Activated naive CD4-positive, alpha-beta T cell treated with anti-CD3 and anti-CD28 coated beads for 36 hours (primary cell): ENCODE data around the gene MEX3A. TPM values are rescaled to one million over a fixed set of nuclear protein-coding genes. Genes with fewer than 3 reads are reported as not detected.
"Not testable (repeated sequence)": the region's sequence is repeated elsewhere in the genome, so short reads cannot be mapped to it uniquely, and the experiment has no call there.

Source experiments
- CTCF ChIA-PET: fragments of 350-600 bp; sonication (Branson Sonifier 250); formaldehyde crosslinking; loops from one replicate; lab custom pipeline; 2021; ENCODE audit warnings: antibody characterized with exemption; lab: Charles Lee
- DNase-seq: peaks from one replicate; pipeline ENCODE4 v3.0.0-alpha.2; 2020
- H3K27ac Mint-ChIP-seq: one replicate; pipeline ENCODE4 v1.8.0; 2021; ENCODE audit warnings: mild to moderate bottlenecking, mixed read lengths
- H3K27me3 Mint-ChIP-seq: one replicate; pipeline ENCODE4 v1.8.0; 2021; ENCODE audit warnings: low read depth, mixed read lengths
- H3K36me3 Mint-ChIP-seq: one replicate; pipeline ENCODE4 v1.8.0; 2021; ENCODE audit warnings: low read depth, mixed read lengths
- H3K4me1 Mint-ChIP-seq: one replicate; pipeline ENCODE4 v1.8.0; 2021; ENCODE audit warnings: low read depth, mixed read lengths
- H3K4me3 Mint-ChIP-seq: one replicate; pipeline ENCODE4 v1.8.0; 2021; ENCODE audit warnings: mild to moderate bottlenecking, moderate library complexity, mixed read lengths
- H3K9me3 Mint-ChIP-seq: one replicate; pipeline ENCODE4 v1.8.0; 2021; ENCODE audit warnings: mixed read lengths
- intact Hi-C: fragments of 100-400 bp; cut with micrococcal nuclease; formaldehyde crosslinking; loops from one replicate; pipeline ENCODE4 v1.15.1; 2023
- total RNA-seq, 2 experiments: library from RNA; stranded (reverse); gene quantifications; one replicate each; pipeline ENCODE4 v1.2.3, GENCODE V29; 2021

Gene MEX3A, protein sequence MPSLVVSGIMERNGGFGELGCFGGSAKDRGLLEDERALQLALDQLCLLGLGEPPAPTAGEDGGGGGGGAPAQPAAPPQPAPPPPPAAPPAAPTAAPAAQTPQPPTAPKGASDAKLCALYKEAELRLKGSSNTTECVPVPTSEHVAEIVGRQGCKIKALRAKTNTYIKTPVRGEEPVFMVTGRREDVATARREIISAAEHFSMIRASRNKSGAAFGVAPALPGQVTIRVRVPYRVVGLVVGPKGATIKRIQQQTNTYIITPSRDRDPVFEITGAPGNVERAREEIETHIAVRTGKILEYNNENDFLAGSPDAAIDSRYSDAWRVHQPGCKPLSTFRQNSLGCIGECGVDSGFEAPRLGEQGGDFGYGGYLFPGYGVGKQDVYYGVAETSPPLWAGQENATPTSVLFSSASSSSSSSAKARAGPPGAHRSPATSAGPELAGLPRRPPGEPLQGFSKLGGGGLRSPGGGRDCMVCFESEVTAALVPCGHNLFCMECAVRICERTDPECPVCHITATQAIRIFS
- under 1 TPM; 0.22 to 0.36 TPM for total RNA-seq

- peaks cover 26% of the 10 kb centered on the region for H3K27me3 Mint-ChIP-seq
- no peaks in the 10 kb centered on the region for H3K9me3 Mint-ChIP-seq
- H3K36me3 Mint-ChIP-seq = no peaks in the 10 kb centered on the region
- H3K4me1 Mint-ChIP-seq = peaks cover 5% of the 10 kb centered on the region
- CTCF ChIA-PET = interaction anchor here (1.0 to 3.5 kb wide), 5 partner anchors 9 to 223 kb away, joined by 3 to 28 read pairs (median 6); no protein-coding TSS in a partner anchor
- peak within 1 kb of the TSS; percentile 75 for H3K4me3 Mint-ChIP-seq
- intact Hi-C loops = loop anchor here (1.0 kb wide), 1 partner anchor 28 kb away; the partner anchor contains the start of gene LAMTOR2
- DNase-seq = peak; percentile 61
- no peak within 1 kb of the TSS for H3K27ac Mint-ChIP-seq
Measured at GRCh38 chr1:156082309-156083091, at the start of gene MEX3A. Gene MEX3A (minus strand): TSS chr1:156082465. CDS start chr1:156081998, 467 bp downstream.

DNA sequence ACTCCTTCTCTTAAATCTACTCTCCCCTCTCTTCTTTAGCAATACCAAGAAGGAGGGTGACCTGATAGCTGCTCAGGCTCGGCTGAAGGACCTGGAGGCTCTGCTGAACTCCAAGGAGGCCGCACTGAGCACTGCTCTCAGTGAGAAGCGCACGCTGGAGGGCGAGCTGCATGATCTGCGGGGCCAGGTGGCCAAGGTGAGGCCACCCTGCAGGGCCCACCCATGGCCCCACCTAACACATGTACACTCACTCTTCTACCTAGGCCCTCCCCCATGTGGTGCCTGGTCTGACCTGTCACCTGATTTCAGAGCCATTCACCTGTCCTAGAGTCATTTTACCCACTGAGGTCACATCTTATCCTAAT lies 48.3 kb upstream of the MEX3A start:
- intact Hi-C loops = loop anchor here (1.0 kb wide), 2 partner anchors 34 to 40 kb away; no protein-coding TSS in a partner anchor
- H3K27me3 Mint-ChIP-seq = peaks cover 4% of the 10 kb centered on the region
- no peak overlapping the region for H3K27ac Mint-ChIP-seq
- DNase-seq = no peak
- H3K4me3 Mint-ChIP-seq = no peak overlapping the region
- CTCF ChIA-PET = interaction anchor here (0.6 to 14.8 kb wide), 21 partner anchors 10 to 193 kb away, joined by 3 to 737 read pairs (median 8); partner anchors contain the start of genes LMNA and MEX3A
- peaks cover 10% of the 10 kb centered on the region for H3K36me3 Mint-ChIP-seq
- H3K9me3 Mint-ChIP-seq = no peaks in the 10 kb centered on the region
- peaks cover 44% of the 10 kb centered on the region for H3K4me1 Mint-ChIP-seq

DNA sequence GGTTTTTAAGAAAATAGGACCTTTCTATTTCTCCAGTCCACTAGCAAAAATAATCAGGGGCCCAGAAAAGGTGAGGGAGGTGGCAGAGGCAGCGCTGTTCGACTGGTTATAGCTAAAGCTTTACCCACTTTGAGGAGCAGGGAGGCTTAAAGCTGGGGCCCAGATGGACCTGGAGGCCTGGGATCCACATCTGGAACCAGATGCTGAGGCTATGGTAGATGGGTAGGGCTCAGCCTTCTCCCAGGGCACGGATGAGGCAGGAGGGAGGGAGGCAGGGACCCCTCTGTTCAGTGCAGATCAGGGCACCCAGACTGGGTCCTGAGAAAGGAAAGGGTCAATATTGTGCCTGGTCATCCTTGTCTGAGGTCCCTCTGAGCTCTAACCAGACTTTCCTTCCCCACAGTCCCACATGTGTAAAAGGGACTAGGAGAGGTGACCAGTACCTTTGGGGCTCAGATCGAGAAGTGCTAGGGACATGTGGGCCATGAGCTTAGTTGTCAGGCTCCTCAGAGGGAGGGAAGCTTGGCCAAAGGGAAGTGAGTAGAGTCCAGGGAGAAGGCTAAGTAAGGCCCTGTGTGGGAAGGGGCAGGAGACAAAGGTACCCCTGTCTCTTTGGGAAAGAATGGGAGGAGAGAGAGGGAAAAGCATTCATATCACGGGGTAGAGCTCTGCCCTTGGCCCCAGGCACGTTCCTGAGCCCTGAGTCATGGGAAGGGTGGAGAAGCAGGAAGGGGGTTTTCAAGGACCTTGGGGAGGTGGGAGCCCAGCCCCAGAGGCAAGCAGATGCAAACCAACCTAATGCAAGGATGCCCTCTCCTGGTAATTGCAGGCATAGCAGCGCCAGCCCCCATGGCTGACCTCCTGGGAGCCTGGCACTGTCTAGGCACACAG lies 47.7 kb upstream of the MEX3A start:
- Mint-ChIP-seq H3K9me3 (no peaks in the 10 kb centered on the region), H3K36me3 (peaks cover 8% of the 10 kb centered on the region), H3K27ac (no peak overlapping the region), H3K4me3 (no peak overlapping the region), H3K4me1 (peaks cover 51% of the 10 kb centered on the region), H3K27me3 (peaks cover 4% of the 10 kb centered on the region)
- intact Hi-C loops = loop anchor here (1.0 kb wide), 2 partner anchors 34 to 40 kb away; no protein-coding TSS in a partner anchor
- CTCF ChIA-PET = interaction anchor here (0.7 to 14.8 kb wide), 26 partner anchors 9 to 197 kb away, joined by 3 to 737 read pairs (median 4); partner anchors contain the start of genes LMNA and MEX3A
- DNase-seq = peak; percentile 93

DNA sequence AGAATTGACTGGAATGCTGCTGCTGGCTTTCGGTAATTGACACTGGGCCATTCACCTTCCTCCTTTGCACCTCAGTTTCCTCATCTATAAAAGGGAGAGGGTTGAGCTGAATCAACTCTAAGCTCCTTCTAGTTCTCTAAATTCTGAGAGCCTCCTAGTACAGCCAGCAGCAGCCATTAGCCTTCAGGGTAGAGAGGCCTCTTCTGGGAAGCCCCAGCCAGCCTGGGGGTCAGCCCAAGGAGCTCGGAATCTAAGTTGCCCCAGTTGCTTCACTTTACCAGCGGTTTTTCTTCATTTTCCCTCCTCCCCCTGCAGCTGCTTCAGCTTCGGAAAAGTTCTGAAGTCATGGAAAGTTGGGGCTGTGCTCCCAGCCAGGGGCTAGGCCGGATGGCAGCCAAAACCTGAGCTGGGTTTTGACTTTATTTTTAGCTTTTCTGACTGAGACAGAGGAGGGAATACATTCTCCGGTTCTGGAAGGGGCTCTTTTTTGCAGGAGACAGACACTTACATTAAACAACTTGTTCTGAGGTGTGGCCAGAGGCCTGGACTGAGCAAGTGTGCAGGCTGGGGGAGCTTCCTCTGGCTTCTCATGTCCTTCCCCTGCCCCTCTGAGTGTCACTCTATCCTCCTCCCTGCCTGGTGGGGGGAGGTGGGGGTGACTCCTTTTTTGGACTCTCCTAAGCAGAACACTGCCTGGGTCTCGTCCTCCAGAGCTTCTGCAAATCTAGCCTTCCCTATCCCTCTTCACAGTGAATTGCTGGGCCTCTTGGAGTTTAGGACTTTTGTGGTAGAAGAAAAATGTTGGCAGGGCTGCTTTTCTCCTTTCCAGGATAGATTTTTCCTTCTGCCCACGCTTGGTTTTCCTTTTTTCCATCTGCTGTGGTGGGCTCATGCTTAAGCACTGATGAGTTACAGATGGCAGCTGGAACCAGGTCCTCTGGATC lies 46.7 kb upstream of the MEX3A start:
- no peak for DNase-seq
- no peak overlapping the region for H3K27ac Mint-ChIP-seq
- CTCF ChIA-PET = interaction anchor here (0.6 to 14.8 kb wide), 21 partner anchors 8 to 319 kb away, joined by 3 to 737 read pairs (median 8); partner anchors contain the start of genes LMNA and MEX3A
- peaks cover 4% of the 10 kb centered on the region for H3K27me3 Mint-ChIP-seq
- no peak overlapping the region for H3K4me3 Mint-ChIP-seq
- intact Hi-C loops = no loop called here
- no peaks in the 10 kb centered on the region for H3K9me3 Mint-ChIP-seq
- peaks cover 61% of the 10 kb centered on the region for H3K4me1 Mint-ChIP-seq
- H3K36me3 Mint-ChIP-seq = no peaks in the 10 kb centered on the region

- peaks cover 10% of the 10 kb centered on the region for H3K27me3 Mint-ChIP-seq
- CTCF ChIA-PET = interaction anchor here (1.1 to 14.8 kb wide), 11 partner anchors 14 to 144 kb away, joined by 3 to 737 read pairs (median 23); partner anchors contain the start of genes LMNA and MEX3A
- H3K36me3 Mint-ChIP-seq = no peaks in the 10 kb centered on the region
- H3K4me3 Mint-ChIP-seq = no peak overlapping the region
- H3K4me1 Mint-ChIP-seq = peaks cover 67% of the 10 kb centered on the region
- DNase-seq = no peak
- H3K9me3 Mint-ChIP-seq = no peaks in the 10 kb centered on the region
- intact Hi-C loops = no loop called here
- no peak overlapping the region for H3K27ac Mint-ChIP-seq
Measured at GRCh38 chr1:156128308-156128653, 46.0 kb upstream of the MEX3A start.

- intact Hi-C loops = loop anchor here (1.0 to 2.0 kb wide), 6 partner anchors 13 to 96 kb away; partner anchors contain the start of genes LAMTOR2 and LMNA
- no peaks in the 10 kb centered on the region for H3K9me3 Mint-ChIP-seq
- CTCF ChIA-PET = interaction anchor here (1.0 to 14.8 kb wide), 9 partner anchors 13 to 155 kb away, joined by 3 to 737 read pairs (median 3); partner anchors contain the start of genes LMNA and MEX3A
- H3K27me3 Mint-ChIP-seq = peaks cover 10% of the 10 kb centered on the region
- peak overlapping the region; percentile 39 for H3K4me3 Mint-ChIP-seq
- peak overlapping the region; percentile 75 for H3K27ac Mint-ChIP-seq
- H3K36me3 Mint-ChIP-seq = no peaks in the 10 kb centered on the region
- peak; percentile 95 for DNase-seq
- peaks cover 71% of the 10 kb centered on the region for H3K4me1 Mint-ChIP-seq
Measured at GRCh38 chr1:156126630-156127534, 44.6 kb upstream of the MEX3A start.

- H3K4me1 Mint-ChIP-seq = peaks cover 71% of the 10 kb centered on the region
- no peaks in the 10 kb centered on the region for H3K9me3 Mint-ChIP-seq
- intact Hi-C loops = loop anchor here (2.0 kb wide), 1 partner anchor 71 kb away; the partner anchor contains the start of gene LAMTOR2
- CTCF ChIA-PET = interaction anchor here (1.0 to 14.8 kb wide), 9 partner anchors 9 to 155 kb away, joined by 3 to 737 read pairs (median 3); partner anchors contain the start of genes LMNA and MEX3A
- peak; percentile 47 for DNase-seq
- H3K27ac Mint-ChIP-seq = peak overlapping the region; percentile 50
- H3K36me3 Mint-ChIP-seq = no peaks in the 10 kb centered on the region
- H3K27me3 Mint-ChIP-seq = peaks cover 10% of the 10 kb centered on the region
- peak overlapping the region; percentile 18 for H3K4me3 Mint-ChIP-seq
Measured at GRCh38 chr1:156126043-156126629, 43.9 kb upstream of the MEX3A start.

- H3K4me3 Mint-ChIP-seq, H3K36me3 Mint-ChIP-seq, intact Hi-C loops, DNase-seq, H3K9me3 Mint-ChIP-seq, H3K27me3 Mint-ChIP-seq: not testable (repeated sequence)
- CTCF ChIA-PET = interaction anchor here (0.6 to 14.8 kb wide), 5 partner anchors 8 to 77 kb away, joined by 3 to 737 read pairs (median 28); partner anchors contain the start of gene MEX3A
- Mint-ChIP-seq H3K4me1 (peaks cover 73% of the 10 kb centered on the region), H3K27ac (peak overlapping the region; percentile 70)
Measured at GRCh38 chr1:156125544-156125943, 43.3 kb upstream of the MEX3A start.
